SK-N-SH (cell line): ENCODE measurements around the gene FAM76A.

Experiments used
- CTCF ChIP-seq: fragments of 200-600 bp; sonication (generic); IDR thresholded peaks from 2 replicates; pipeline ENCODE4 v1.6.1; 2017; ENCODE audit warnings: antibody characterized with exemption, mild to moderate bottlenecking, moderate library complexity
- ELF1 ChIP-seq: IDR thresholded peaks from 2 replicates; pipeline ENCODE4 v1.4.0; 2012
- EZH2phosphoT487 ChIP-seq: fragments of 200-600 bp; sonication (generic); IDR thresholded peaks from 2 replicates; pipeline ENCODE4 v1.6.1; 2017; ENCODE audit warnings: low read depth, mixed run types, mild to moderate bottlenecking, antibody characterized with exemption, moderate library complexity, borderline replicate concordance
- FOXM1 ChIP-seq: IDR thresholded peaks from 2 replicates; pipeline ENCODE4 v1.4.0; 2012; ENCODE audit warnings: low read depth, mild to moderate bottlenecking
- GABPA ChIP-seq: IDR thresholded peaks from 2 replicates; pipeline ENCODE4 v1.4.0; 2012; ENCODE audit warnings: low read depth, mild to moderate bottlenecking
- GATA2 ChIP-seq: sonication (generic); formaldehyde crosslinking; IDR thresholded peaks from 2 replicates; pipeline ENCODE4 v1.5.0; 2020; ENCODE audit warnings: mild to moderate bottlenecking, missing genetic modification reagents
- POLR2AphosphoS5 ChIP-seq: IDR thresholded peaks from 2 replicates; pipeline ENCODE4 v1.6.1; 2012; ENCODE audit warnings: low read depth, low read length
- SIN3A ChIP-seq: IDR thresholded peaks from 2 replicates; pipeline ENCODE4 v1.6.1; 2012; ENCODE audit warnings: low read depth, mild to moderate bottlenecking, low read length, moderate library complexity, borderline replicate concordance
- SMC3 ChIP-seq: IDR thresholded peaks from 2 replicates; pipeline ENCODE4 v1.6.1; 2012; ENCODE audit warnings: low read depth, low read length, improper control_type of control experiment
- TCF12 ChIP-seq: IDR thresholded peaks from 2 replicates; pipeline ENCODE4 v1.4.0; 2012
- USF2 ChIP-seq: fragments of 150-350 bp; IDR thresholded peaks from 2 replicates; pipeline ENCODE4 v1.6.1; 2017; ENCODE audit warnings: antibody characterized with exemption, low read length, low read depth, borderline replicate concordance
- TF ChIP-seq, protein P1 (sequence below): IDR thresholded peaks from 2 replicates; pipeline ENCODE4; 2012

DNA sequence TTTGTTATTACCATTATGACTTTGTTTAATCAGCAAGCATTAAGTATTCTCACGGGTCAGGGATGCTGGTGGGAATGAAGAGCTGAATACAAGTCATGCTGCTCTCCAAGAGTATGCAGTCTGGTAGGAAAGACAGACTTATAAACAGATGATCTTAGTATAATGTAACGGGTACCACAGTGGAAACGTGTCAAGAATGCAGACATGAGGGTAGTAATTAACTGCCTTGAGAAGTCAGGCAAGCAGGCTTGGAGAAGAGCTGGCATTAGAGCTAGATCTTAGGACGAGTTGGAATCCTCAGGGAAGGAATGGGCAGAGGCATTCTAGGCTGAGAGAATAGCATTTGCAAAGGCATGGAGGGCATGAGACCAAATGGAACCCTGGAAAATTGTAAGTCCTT is 19.7 kb downstream of the FAM76A start:
- TF ChIP-seq CTCF, result no peak
- TF ChIP-seq, protein P1, sequence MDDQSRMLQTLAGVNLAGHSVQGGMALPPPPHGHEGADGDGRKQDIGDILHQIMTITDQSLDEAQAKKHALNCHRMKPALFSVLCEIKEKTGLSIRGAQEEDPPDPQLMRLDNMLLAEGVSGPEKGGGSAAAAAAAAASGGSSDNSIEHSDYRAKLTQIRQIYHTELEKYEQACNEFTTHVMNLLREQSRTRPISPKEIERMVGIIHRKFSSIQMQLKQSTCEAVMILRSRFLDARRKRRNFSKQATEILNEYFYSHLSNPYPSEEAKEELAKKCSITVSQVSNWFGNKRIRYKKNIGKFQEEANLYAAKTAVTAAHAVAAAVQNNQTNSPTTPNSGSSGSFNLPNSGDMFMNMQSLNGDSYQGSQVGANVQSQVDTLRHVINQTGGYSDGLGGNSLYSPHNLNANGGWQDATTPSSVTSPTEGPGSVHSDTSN, result no peak
- no peak for TF ChIP-seq GABPA
- no peak for TF ChIP-seq SMC3
- TF ChIP-seq USF2, result no peak
- no peak for TF ChIP-seq ELF1
- TF ChIP-seq EZH2phosphoT487, result no peak
- no peak for TF ChIP-seq SIN3A
- TF ChIP-seq POLR2AphosphoS5, result no peak
- no peak for TF ChIP-seq GATA2 (CRISPR knock-in tag)
- TF ChIP-seq TCF12, result no peak
- TF ChIP-seq FOXM1, result no peak
